Stimulated activated CD4-positive, alpha-beta T cell treated with anti-CD3 and anti-CD28 coated beads, Interleukin-1b, Interleukin-23, amount 100 ng/mL, for 4 hours (primary cell): ENCODE results near the gene RBM25.

Experiments used
- DNase-seq, 2 donors: peaks; one replicate each; pipeline ENCODE4 v3.0.0-alpha.2; 2020; ENCODE audit warnings: low read depth in 2 of 2

The RBM25 gene

GRCh38 chr14:73102806-73103497, 44.6 kb downstream of the RBM25 start:
- no peak for DNase-seq

GRCh38 chr14:73105050-73105449, 46.7 kb downstream of the RBM25 start:
- no peak for DNase-seq

GRCh38 chr14:73105727-73106126, 47.4 kb downstream of the RBM25 start:
- no peak for DNase-seq

GRCh38 chr14:73116079-73116665, 57.8 kb downstream of the RBM25 start:
- no peak for DNase-seq

- no peak for DNase-seq
These were observed 66.0 kb downstream of the RBM25 start for GRCh38 chr14:73124180-73124894.

GRCh38 chr14:73125169-73125588, 66.8 kb downstream of the RBM25 start:
- DNase-seq: no peak

- no peak for DNase-seq
These were observed 67.4 kb downstream of the RBM25 start for GRCh38 chr14:73125746-73126145.

GRCh38 chr14:73133795-73134194, 75.5 kb downstream of the RBM25 start:
- DNase-seq: no peak

GRCh38 chr14:73136085-73136386, 77.7 kb downstream of the RBM25 start:
- DNase-seq: no peak

GRCh38 chr14:73136387-73137225, 78.3 kb downstream of the RBM25 start, which contains the start of gene PSEN1:
Gene PSEN1, plus strand, starts transcription at chr14:73136507. Its CDS starts 11,513 bp downstream, at chr14:73148020.
- DNase-seq: peak; percentile 99 to 100

GRCh38 chr14:73140811-73141323, 82.5 kb downstream of the RBM25 start:
- DNase-seq: no peak

- no peak for DNase-seq
These were observed 83.9 kb downstream of the RBM25 start for GRCh38 chr14:73142216-73142615.

GRCh38 chr14:73143003-73143402, 84.7 kb downstream of the RBM25 start:
- no peak for DNase-seq

GRCh38 chr14:73143617-73144016, 85.3 kb downstream of the RBM25 start:
- no peak for DNase-seq

- DNase-seq: no peak
These were observed 87.0 kb downstream of the RBM25 start for GRCh38 chr14:73145371-73145770.

GRCh38 chr14:73146111-73146510, 87.8 kb downstream of the RBM25 start:
- no peak for DNase-seq

- DNase-seq: no peak
These were observed 91.4 kb downstream of the RBM25 start for GRCh38 chr14:73149753-73150152.

GRCh38 chr14:73153272-73153671, 94.9 kb downstream of the RBM25 start:
- DNase-seq: no peak

- no peak for DNase-seq
These were observed 103.9 kb downstream of the RBM25 start for GRCh38 chr14:73162251-73162650.

GRCh38 chr14:73166399-73166798, 108.1 kb downstream of the RBM25 start:
- no peak for DNase-seq

GRCh38 chr14:73167727-73168126, 109.4 kb downstream of the RBM25 start:
- DNase-seq: no peak

GRCh38 chr14:73168274-73168673, 109.9 kb downstream of the RBM25 start:
- DNase-seq: no peak
